HG02852 (cell line): ENCODE measurements around the gene ZNF534.
"Not testable (repeated sequence)": the region's sequence is repeated elsewhere in the genome, so short reads cannot be mapped to it uniquely, and the experiment has no call there.

Source experiments
- ATAC-seq: cut with Tn5 transposase; IDR thresholded peaks from one replicate; pipeline ENCODE4 v1.9.1; 2021; ENCODE audit warnings: mild to moderate bottlenecking, moderate library complexity; ENCODE audit not compliant: unreplicated experiment

ZNF534 gene

DNA sequence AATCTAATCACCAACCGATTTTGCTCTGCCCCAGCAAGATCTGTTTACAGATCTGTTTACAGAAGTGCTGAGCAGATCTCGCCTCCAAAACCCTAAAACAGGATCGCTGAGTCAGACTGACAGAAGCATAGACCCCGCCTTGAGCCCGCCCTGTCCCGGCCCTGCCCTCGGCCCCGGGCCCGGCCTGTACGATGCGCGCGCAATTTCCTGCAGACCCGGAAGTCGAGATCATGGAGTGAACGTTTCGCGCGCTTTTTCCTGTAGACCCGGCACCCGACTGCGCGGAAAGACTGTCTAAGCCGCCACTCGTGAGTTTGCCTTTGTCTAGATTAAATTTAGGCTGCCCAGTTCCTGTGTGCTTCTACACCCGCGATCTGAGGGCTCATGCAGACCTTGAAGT, at the start of gene ZNF534:
TSS of gene ZNF534 (plus strand) at position 212 of the 400 bp plus-strand sequence. CDS start 2,327 bp downstream, outside the sequence.
- no peak for ATAC-seq

DNA sequence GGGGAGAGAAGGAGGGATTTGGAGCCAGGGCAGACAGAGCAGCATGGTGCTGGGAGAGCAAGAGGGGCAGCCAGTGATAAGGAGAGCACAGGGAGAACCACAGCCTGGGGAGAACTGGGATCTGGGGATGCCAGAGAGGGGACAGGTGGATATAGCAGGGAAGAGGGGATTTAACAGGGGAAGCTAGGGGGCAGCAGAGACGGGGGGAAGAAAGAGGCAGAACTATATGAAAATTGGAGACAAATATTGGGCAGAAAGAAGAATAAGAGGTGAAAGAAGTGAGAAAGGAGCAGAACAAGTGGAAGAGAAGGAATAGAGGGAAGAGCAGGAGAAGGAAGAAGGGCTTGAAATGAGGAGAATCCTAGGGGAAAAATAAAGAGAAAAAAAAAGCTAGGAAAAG, 37.8 kb upstream of the ZNF534 start:
- no peak for ATAC-seq

GRCh38 chr19:52397310-52398080, 31.5 kb upstream of the ZNF534 start, which contains the start of gene ZNF528:
Gene ZNF528, plus strand, starts transcription at chr19:52397849. Its CDS starts 4,165 bp downstream, at chr19:52402014.
- ATAC-seq, result peak; percentile 72

DNA sequence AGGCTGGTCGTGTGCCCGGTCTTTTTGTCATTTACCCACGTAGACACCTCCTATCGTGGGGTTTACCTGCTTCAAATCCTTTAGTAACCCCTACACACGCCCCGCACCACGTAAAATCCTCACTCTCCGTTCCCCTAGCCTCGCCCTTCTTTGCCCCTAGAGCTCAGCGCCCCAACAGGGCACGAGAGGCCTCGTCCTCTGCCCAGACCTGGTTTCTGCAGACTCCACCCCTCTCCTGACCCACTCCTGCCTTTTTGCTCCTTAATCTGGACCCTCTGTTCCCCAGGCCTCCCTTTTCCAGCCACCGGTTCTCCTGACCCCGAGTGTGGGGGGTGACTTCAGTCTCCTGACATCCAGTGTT, 30.9 kb upstream of the ZNF534 start:
- no peak for ATAC-seq

DNA sequence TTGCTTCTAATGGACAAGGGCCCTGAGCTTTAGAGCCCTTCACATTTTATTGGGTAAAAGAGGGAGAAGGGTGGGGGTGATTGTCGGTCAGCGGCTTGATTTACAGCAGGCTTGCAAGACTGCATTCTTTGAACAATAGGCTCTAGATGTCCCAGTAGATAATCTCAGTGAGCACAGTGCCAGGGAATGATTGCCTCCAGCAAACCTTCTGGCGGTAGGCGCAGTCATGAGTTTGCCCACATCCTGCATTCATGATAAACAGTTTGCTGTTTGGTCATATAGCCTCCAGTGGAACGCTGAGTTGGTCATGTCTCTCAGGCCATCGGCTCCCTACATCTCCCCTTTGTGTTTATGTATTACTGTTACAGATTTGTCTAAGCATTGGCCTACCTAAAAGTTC, 18.7 kb upstream of the ZNF534 start:
- no peak for ATAC-seq

DNA sequence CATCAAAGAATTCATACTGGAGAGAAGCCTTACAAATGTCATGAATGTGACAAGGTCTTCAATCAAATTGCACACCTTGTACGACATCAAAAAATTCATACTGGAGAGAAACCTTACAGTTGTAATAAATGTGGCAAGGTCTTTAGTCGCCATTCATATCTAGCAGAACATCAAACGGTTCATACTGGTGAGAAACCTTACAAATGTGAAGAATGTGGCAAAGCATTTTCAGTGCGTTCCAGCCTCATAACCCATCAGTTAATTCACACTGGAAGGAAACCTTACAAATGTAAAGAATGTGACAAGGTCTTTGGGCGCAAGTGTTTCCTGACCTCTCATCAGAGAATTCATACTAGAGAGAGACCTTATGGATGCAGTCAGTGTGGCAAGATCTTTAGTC, 13.2 kb upstream of the ZNF534 start:
- no peak for ATAC-seq

DNA sequence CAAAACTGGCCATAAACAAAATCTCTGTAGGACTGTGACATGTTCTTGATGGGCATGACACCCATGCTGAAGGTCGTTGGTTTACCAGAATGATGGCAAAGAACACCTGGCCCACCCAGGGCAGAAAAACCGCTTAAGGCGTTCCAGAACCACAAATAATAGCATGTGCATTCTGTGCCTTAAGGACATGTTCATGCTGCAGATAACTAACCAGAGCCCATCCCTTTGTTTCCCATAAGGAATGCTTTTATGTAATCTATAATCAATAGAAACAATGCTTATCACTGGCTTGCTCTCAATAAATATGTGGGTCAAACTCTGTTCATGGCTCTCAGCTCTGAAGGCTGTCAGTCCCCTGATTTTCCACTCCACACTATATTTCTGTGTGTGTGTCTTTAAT, 13.2 kb downstream of the ZNF534 start:
- no peak for ATAC-seq

- ATAC-seq, result no peak
Observed at GRCh38 chr19:52444506-52444905, 15.6 kb downstream of the ZNF534 start.

DNA sequence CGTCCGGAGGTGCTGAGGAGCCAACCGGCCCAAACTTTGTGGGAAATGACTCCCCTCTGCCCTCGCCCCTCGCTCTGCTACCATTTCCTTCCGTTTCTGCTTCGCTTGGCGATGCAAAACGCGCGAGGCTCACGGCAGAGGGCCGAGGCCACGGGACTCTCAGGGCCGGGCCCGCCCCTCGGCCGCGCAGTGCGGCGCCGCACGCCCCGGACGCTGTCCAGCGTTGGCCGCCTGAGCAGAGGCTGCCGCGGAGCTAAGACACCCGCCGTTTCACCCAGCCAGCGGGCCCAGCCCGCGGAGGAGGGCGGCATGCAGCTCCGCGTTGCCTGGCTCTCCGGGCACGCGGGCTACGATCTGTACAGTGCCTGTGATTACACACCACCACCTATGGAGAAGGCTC, 22.3 kb downstream of the ZNF534 start:
- no peak for ATAC-seq

- ATAC-seq, result no peak
Observed at GRCh38 chr19:52453324-52454094, 24.6 kb downstream of the ZNF534 start, which contains the start of gene ZNF578. Gene ZNF578, plus strand, starts transcription at chr19:52453553. Its CDS starts 48,293 bp downstream, at chr19:52501846.

- ATAC-seq, result no peak
Observed at GRCh38 chr19:52464798-52465470, 36.0 kb downstream of the ZNF534 start.

- no peak for ATAC-seq
Observed at GRCh38 chr19:52473655-52474350, 44.9 kb downstream of the ZNF534 start.

- no peak for ATAC-seq
Observed at GRCh38 chr19:52474351-52475127, 45.6 kb downstream of the ZNF534 start.

GRCh38 chr19:52484111-52484743, 55.3 kb downstream of the ZNF534 start:
- not testable (repeated sequence) for ATAC-seq

DNA sequence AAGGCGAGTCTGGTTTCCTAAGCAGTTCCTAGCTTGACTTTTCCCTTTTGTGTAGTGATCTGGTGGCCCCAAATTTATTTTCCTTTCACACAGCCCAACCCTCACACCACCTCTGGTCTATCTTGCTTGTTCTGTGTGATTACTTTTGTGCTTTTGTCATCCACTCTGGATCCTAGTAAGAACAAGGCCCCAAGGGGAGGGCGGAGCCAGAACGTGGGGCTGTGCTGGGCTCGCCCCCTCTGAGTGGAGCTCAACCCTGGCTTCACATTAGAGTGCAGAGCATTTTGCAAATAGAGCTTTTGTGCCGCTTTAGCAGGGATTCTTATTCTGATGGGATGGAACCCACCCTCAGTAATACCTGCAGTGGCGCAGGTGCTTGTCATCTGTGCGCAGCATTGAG, 56.1 kb downstream of the ZNF534 start:
- not testable (repeated sequence) for ATAC-seq

- ATAC-seq, result not testable (repeated sequence)
Observed at GRCh38 chr19:52485561-52486240, 56.8 kb downstream of the ZNF534 start.

DNA sequence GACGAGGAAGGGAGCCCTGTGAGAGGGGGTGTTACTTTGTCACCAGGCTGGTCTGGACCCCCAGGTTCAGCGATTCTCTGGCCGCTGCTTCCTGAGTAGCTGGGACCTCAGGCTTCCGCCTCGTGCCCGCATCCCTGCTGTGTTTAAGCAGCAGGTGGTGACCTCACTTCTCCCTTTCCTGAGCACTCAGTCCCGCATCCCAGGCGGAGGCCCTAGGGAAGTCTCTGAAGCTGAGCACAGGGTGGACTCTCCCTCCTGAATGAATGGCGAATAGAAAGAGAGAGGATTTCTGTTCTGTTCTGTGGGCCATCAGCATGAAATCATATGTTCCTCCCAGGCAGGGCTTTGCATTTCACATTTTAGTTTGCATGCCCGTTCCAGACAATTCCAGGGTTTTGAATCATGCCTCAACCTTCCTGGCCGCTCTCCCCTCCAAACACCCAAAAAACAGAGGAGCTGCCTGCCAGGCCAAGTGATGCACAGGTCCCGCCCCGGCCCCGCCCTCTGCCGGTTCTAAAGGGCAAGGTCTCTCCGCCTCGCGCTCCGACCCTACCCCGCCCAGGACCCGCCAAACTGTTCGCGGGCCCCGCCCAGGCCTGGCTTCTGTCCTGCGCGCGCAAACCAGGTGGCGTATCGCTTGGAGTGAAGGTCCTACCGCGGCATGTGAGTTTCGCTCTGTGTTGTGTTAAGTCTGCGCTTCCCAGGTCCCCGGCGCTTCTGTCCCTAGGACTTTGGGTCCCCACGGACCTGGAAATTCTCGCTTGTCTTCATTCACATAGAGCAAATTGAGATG, 63.4 kb downstream of the ZNF534 start:
- no peak for ATAC-seq

DNA sequence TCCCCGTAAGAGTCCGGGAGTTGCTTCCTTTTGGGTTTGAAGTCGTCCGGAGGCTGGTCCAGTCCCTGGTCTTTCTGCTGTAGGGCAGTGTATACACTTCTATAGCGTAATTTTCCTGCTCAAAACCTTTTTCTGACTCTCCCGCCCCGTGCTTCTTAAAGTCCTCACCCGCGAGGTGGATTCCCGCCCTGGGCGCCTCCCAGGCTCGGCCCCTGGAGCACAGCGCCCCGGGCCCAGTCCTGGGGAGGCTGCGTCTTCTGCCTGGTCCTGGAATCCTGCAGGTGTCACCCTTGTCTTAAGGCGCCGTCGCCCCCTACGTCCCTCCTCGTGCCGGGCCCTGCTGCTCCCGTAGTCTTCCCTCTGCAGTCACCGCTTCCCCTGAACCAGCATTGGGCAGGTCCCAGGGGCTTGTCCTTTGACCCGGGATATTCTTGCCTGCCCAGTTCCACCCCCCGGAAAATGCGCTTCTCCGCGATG, 64.1 kb downstream of the ZNF534 start:
- no peak for ATAC-seq
